B cell (primary cell): ENCODE results near the gene HDDC3.

ENCODE experiments used
- EZH2 ChIP-seq: IDR thresholded peaks from 2 replicates; pipeline ENCODE4 v1.6.1; 2012; ENCODE audit warnings: borderline replicate concordance, low read depth, mild to moderate bottlenecking, moderate library complexity, low read length; ENCODE audit not compliant: insufficient read depth, poor library complexity, severe bottlenecking
- TF ChIP-seq, protein P1 (sequence below): fragments of 200-600 bp; IDR thresholded peaks from one replicate; pipeline ENCODE4 v1.8.0; 2022; ENCODE audit warnings: antibody characterized with exemption, mild to moderate bottlenecking

DNA sequence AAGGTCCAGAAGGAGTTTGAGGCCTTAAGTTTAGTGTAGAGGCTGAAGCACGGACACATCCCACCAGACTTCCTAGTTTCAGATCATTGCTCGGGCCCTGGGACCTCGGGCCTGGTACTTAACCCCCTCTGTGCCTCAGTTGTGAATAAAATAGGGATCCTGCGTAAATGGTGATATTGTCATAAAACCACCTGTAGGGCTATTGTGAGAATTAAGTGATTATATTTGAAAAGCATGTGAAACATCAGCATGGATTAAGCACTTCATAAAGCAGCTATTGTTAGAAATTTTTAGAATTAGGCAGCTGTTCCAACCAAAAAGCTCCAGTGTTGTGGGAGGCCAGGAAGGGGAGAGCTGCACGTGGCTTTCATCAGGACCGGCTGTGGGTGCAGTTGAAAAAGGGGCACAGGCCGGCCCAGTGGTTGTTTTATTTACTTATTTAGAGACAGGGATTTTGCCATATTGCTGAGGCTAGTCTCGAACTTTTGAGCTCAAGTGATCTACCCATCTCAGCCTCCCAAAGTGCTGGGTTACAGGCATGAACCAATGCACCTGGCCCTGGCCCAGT, 26.8 kb upstream of the HDDC3 start:
- TF ChIP-seq, protein P1, sequence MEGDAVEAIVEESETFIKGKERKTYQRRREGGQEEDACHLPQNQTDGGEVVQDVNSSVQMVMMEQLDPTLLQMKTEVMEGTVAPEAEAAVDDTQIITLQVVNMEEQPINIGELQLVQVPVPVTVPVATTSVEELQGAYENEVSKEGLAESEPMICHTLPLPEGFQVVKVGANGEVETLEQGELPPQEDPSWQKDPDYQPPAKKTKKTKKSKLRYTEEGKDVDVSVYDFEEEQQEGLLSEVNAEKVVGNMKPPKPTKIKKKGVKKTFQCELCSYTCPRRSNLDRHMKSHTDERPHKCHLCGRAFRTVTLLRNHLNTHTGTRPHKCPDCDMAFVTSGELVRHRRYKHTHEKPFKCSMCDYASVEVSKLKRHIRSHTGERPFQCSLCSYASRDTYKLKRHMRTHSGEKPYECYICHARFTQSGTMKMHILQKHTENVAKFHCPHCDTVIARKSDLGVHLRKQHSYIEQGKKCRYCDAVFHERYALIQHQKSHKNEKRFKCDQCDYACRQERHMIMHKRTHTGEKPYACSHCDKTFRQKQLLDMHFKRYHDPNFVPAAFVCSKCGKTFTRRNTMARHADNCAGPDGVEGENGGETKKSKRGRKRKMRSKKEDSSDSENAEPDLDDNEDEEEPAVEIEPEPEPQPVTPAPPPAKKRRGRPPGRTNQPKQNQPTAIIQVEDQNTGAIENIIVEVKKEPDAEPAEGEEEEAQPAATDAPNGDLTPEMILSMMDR = no peak
- TF ChIP-seq EZH2 = no peak
